ENCODE data around the gene IGF2BP2.

DNA sequence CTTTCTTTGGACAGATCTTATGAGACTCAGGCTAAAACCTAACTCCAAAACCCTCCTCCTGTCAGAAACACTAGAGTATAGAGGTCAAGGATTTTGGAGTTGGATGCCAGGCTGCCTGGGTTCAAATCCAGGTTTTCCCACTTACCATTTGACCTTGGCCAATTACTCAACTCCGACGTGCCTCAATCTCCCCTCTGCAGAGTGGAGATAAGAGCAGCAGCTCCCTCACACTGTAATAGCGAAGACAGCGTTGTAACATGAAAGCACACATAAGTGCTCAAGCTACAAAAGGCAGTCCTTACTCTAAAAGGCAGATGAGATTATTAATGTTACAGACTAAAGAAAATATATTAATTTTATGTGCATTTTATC is 90.1 kb downstream of the IGF2BP2 start:
- TF ChIP-seq POLR2A (IDR thresholded peaks at IDR 0.05; ENCODE audit: low read depth, low read length) (no peak), CTCF (conservative IDR thresholded peaks at IDR 0.05; ENCODE audit: low read depth, low read length) (no peak), RFX5 (IDR thresholded peaks at IDR 0.05; ENCODE audit: low read depth, low read length) (no peak), FOS (IDR thresholded peaks at IDR 0.05; ENCODE audit: low read depth, low read length) (no peak), MXI1 (IDR thresholded peaks at IDR 0.05; ENCODE audit: borderline replicate concordance, low read depth, low read length) (no peak), MAFK (IDR thresholded peaks at IDR 0.05; ENCODE audit: low read depth, low read length) (no peak), RCOR1 (IDR thresholded peaks at IDR 0.05; ENCODE audit: insufficient replicate concordance, low read length) (no peak), CHD1 (IDR thresholded peaks at IDR 0.05; ENCODE audit: low read depth, low read length) (no peak), SMC3 (IDR thresholded peaks at IDR 0.05; ENCODE audit: low read depth, low read length) (no peak), NFE2L2 (IDR thresholded peaks at IDR 0.05; ENCODE audit: low read depth, low read length) (no peak), ELK1 (IDR thresholded peaks at IDR 0.05; ENCODE audit: borderline replicate concordance, low read depth, low read length) (no peak), RAD21 (IDR thresholded peaks at IDR 0.05; ENCODE audit: low read length) (no peak), CEBPB (IDR thresholded peaks at IDR 0.05; ENCODE audit: low read depth, low read length) (no peak)
- TF ChIP-seq, protein P1, sequence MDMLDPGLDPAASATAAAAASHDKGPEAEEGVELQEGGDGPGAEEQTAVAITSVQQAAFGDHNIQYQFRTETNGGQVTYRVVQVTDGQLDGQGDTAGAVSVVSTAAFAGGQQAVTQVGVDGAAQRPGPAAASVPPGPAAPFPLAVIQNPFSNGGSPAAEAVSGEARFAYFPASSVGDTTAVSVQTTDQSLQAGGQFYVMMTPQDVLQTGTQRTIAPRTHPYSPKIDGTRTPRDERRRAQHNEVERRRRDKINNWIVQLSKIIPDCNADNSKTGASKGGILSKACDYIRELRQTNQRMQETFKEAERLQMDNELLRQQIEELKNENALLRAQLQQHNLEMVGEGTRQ (IDR thresholded peaks at IDR 0.05; ENCODE audit: low read depth, low read length) = no peak
